Fibroblast of the aortic adventitia (primary cell): Measurements from ENCODE around the gene MYO19. TPM values are rescaled to one million over a fixed set of nuclear protein-coding genes. Genes with fewer than 3 reads are reported as not detected.

Experiments
- DNase-seq: peaks from one replicate; pipeline ENCODE4 v3.0.0-alpha.2; 2010; ENCODE audit warnings: low read depth
- H3K4me3 ChIP-seq: 2 replicates; pipeline ENCODE4 v1.5.1; 2011; ENCODE audit warnings: low read depth, mild to moderate bottlenecking, control low read depth, low read length, moderate library complexity
- CTCF ChIP-seq: IDR thresholded peaks from 2 replicates; pipeline ENCODE4 v1.5.1; 2011; ENCODE audit warnings: mild to moderate bottlenecking, low read length, control low read depth, inconsistent platforms; ENCODE audit not compliant: insufficient read depth
- total RNA-seq: library from RNA; depleted of rRNA; stranded (reverse); fragments of >200 nt; gene quantifications from 2 replicates; pipeline ENCODE4 v1.2.3, GENCODE V29; 2012; ENCODE audit warnings: low replicate concordance

MYO19 gene
- total RNA-seq, 1 donor, result 66.2 TPM

DNA sequence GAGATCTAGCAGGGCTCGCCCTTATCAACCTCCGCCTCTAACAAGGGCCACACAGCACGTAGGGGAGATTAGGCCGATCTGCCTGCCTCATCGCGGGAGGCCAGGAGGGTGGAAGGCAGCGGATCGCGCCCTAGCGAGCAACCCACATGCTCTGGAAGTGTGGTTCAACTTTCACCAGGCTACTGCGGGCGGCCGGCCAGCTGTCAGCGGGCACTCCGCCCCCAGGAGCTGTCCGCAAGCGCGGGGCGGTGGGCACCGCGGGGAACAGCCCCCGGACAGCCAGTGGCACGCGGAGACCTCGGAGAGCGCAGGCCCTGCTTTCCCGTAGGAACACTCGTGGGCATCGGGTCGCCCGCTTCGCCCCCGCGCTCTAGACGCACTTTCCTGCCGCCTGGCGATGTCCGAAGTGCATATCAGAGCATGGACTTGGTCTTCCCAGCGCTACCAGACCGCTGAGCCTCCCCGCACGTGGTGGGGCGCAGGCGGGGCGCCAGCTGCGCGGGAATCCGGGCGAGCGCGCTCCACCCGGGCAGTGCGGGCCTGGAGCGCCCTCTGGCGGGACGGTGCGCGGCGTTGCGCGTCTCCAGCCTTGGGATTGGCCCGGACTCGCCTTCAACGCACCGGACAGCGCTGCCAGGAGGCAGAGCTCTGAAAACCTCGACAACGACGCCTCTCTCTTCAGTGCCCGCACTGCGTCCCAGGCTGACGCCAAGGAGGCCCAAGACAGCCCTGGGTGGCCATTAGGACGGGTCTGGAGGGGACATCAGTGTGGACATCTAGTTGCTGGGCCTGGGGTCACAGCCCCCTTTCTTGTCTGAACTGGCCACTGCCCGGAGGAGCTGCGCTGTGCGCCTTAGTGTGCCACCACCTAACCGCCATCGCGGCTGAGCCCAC is 51.8 kb downstream of the MYO19 start:
- DNase-seq, result peak; percentile 73
- peak overlapping the region; percentile 57 for H3K4me3 ChIP-seq
- TF ChIP-seq CTCF, result peak; percentile 75

DNA sequence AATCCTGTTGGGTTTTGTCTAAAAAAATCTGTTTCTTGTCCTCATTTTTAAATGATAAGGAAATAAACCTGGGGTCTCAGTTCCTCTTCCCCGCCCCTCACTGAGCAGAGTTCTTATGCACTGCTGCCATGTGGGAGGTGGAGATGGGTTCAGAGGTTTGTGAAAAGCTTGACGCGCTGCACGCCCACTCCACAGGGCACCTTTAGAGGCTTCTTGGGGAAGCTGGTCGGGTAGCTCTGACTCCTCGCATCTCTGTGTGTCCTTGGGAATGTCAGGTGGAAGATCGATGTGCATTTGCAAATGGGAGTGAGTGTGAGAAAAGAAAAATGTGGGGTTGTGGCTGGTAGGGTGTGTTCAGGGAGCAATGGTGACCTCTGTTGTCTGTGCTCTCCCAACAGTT is 52.8 kb downstream of the MYO19 start:
- no peak for TF ChIP-seq CTCF
- DNase-seq, result no peak
- H3K4me3 ChIP-seq, result no peak overlapping the region

- no peak for TF ChIP-seq CTCF
- DNase-seq, result no peak
- H3K4me3 ChIP-seq, result no peak overlapping the region
These were observed 59.2 kb downstream of the MYO19 start for GRCh38 chr17:36475346-36475970.

GRCh38 chr17:36474571-36474970 is 60.1 kb downstream of the MYO19 start:
- no peak overlapping the region for H3K4me3 ChIP-seq
- no peak for DNase-seq
- TF ChIP-seq CTCF, result no peak

DNA sequence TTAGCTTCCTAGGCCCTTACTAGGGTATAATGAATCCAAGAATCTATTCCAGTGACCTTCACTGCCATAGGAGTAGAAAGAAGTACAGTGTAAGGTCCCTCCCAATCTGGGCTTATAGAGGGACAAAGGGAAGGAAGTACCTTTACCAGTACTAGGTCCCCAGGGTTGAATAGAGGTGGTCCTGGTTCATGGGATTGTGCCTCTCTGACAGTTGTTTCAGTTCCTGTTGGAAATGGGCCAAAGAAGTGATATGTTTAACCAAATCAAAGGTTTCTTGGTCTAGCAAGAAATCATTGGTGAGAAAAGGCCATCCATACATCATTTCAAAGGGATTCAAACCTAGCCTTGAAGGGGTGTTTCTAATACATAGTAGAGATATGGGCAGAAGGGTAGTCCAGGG is 64.2 kb downstream of the MYO19 start:
- no peak for DNase-seq
- H3K4me3 ChIP-seq, result no peak overlapping the region
- TF ChIP-seq CTCF, result no peak

DNA sequence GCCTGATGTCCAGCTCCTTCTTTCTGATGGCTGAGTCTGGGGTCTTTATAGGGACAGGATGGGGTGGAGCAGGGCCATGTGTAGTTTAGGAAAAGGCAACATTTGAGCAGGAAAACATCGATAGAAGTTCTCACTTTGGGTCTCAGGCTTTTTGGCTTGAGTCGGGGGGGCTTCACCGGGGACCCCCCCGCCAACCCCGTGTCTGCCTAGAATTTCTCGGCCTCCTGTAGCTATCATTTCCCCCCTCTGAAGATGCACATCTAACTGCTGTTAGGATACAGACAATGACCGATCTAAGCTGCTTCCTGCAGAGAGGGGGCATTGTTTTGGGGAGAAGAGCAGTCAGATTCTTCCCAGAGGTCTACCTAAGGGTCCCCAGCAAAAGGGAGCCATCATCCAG is 64.9 kb downstream of the MYO19 start:
- H3K4me3 ChIP-seq, result no peak overlapping the region
- no peak for DNase-seq
- TF ChIP-seq CTCF, result no peak
